IPS-15b (cell line): ENCODE data around the gene INTS11.

Experiments
- H3K27me3 ChIP-seq: one replicate; pipeline ENCODE4 v1.6.1; 2013; ENCODE audit warnings: low read length; ENCODE audit not compliant: control insufficient read depth, insufficient read depth
- H3K36me3 ChIP-seq: one replicate; pipeline ENCODE4 v1.6.1; 2013; ENCODE audit warnings: low read length; ENCODE audit not compliant: control insufficient read depth, insufficient read depth
- H3K4me1 ChIP-seq: one replicate; pipeline ENCODE4 v1.6.1; 2013; ENCODE audit warnings: mild to moderate bottlenecking, low read length; ENCODE audit not compliant: control insufficient read depth, insufficient read depth
- H3K4me3 ChIP-seq: one replicate; pipeline ENCODE4 v1.5.1; 2013; ENCODE audit warnings: low read depth, low read length
- H3K9ac ChIP-seq: one replicate; pipeline ENCODE4 v1.6.1; 2013; ENCODE audit warnings: low read depth, mild to moderate bottlenecking, low read length
- H3K9me3 ChIP-seq: one replicate; pipeline ENCODE4 v1.6.1; 2013; ENCODE audit warnings: mild to moderate bottlenecking, low read length; ENCODE audit not compliant: control insufficient read depth, insufficient read depth

INTS11 gene

GRCh38 chr1:1337793-1338147 is 13.3 kb upstream of the INTS11 start:
- Histone ChIP-seq H3K4me3 (no peak overlapping the region), H3K9me3 (no peaks in the 10 kb centered on the region), H3K9ac (no peak overlapping the region), H3K4me1 (no peaks in the 10 kb centered on the region), H3K36me3 (peaks cover 36% of the 10 kb centered on the region), H3K27me3 (no peaks in the 10 kb centered on the region)

GRCh38 chr1:1336931-1337792 is 12.7 kb upstream of the INTS11 start:
- peaks cover 36% of the 10 kb centered on the region for H3K36me3 ChIP-seq
- no peaks in the 10 kb centered on the region for H3K9me3 ChIP-seq
- H3K9ac ChIP-seq = no peak overlapping the region
- no peaks in the 10 kb centered on the region for H3K4me1 ChIP-seq
- H3K4me3 ChIP-seq = no peak overlapping the region
- H3K27me3 ChIP-seq = no peaks in the 10 kb centered on the region

GRCh38 chr1:1336446-1336845 is 12.0 kb upstream of the INTS11 start:
- H3K9ac ChIP-seq = no peak overlapping the region
- H3K27me3 ChIP-seq = no peaks in the 10 kb centered on the region
- peaks cover 34% of the 10 kb centered on the region for H3K36me3 ChIP-seq
- H3K9me3 ChIP-seq = no peaks in the 10 kb centered on the region
- H3K4me1 ChIP-seq = no peaks in the 10 kb centered on the region
- H3K4me3 ChIP-seq = no peak overlapping the region

GRCh38 chr1:1335792-1336248 is 11.4 kb upstream of the INTS11 start:
- H3K9ac ChIP-seq = no peak overlapping the region
- H3K9me3 ChIP-seq = no peaks in the 10 kb centered on the region
- H3K36me3 ChIP-seq = peaks cover 28% of the 10 kb centered on the region
- no peaks in the 10 kb centered on the region for H3K4me1 ChIP-seq
- H3K27me3 ChIP-seq = no peaks in the 10 kb centered on the region
- no peak overlapping the region for H3K4me3 ChIP-seq

GRCh38 chr1:1335283-1335682 is 10.8 kb upstream of the INTS11 start:
- H3K4me1 ChIP-seq = no peaks in the 10 kb centered on the region
- H3K36me3 ChIP-seq = peaks cover 24% of the 10 kb centered on the region

GRCh38 chr1:1334835-1335234 is 10.4 kb upstream of the INTS11 start:
- no peak overlapping the region for H3K4me3 ChIP-seq
- H3K9me3 ChIP-seq = no peaks in the 10 kb centered on the region
- no peaks in the 10 kb centered on the region for H3K27me3 ChIP-seq
- H3K4me1 ChIP-seq = no peaks in the 10 kb centered on the region
- no peak overlapping the region for H3K9ac ChIP-seq
- H3K36me3 ChIP-seq = peaks cover 24% of the 10 kb centered on the region

More at GRCh38 chr1:1335283-1335682, 10.8 kb upstream of the INTS11 start:
- no peaks in the 10 kb centered on the region for H3K9me3 ChIP-seq
- H3K27me3 ChIP-seq = no peaks in the 10 kb centered on the region
- H3K9ac ChIP-seq = no peak overlapping the region
- H3K4me3 ChIP-seq = no peak overlapping the region

GRCh38 chr1:1333551-1334241 is 9.2 kb upstream of the INTS11 start:
- H3K4me3 ChIP-seq = no peak overlapping the region
- H3K36me3 ChIP-seq = peaks cover 19% of the 10 kb centered on the region
- H3K4me1 ChIP-seq = no peaks in the 10 kb centered on the region
- H3K9ac ChIP-seq = no peak overlapping the region
- H3K9me3 ChIP-seq = no peaks in the 10 kb centered on the region
- no peaks in the 10 kb centered on the region for H3K27me3 ChIP-seq

GRCh38 chr1:1332774-1333480 is 8.5 kb upstream of the INTS11 start:
- H3K27me3 ChIP-seq = no peaks in the 10 kb centered on the region
- H3K4me1 ChIP-seq = no peaks in the 10 kb centered on the region
- peaks cover 13% of the 10 kb centered on the region for H3K36me3 ChIP-seq
- H3K9me3 ChIP-seq = no peaks in the 10 kb centered on the region
- H3K4me3 ChIP-seq = no peak overlapping the region
- H3K9ac ChIP-seq = no peak overlapping the region

- Histone ChIP-seq H3K9me3 (no peaks in the 10 kb centered on the region), H3K9ac (no peak overlapping the region), H3K4me3 (no peak overlapping the region)
Measured at GRCh38 chr1:1332031-1332755, 7.7 kb upstream of the INTS11 start.

GRCh38 chr1:1331068-1331965 is 6.9 kb upstream of the INTS11 start, which contains the start of gene TAS1R3:
TAS1R3 (plus strand) TSS chr1:1331280; CDS start chr1:1331346, 66 bp downstream.
- Histone ChIP-seq H3K9ac (no peak within 1 kb of the TSS), H3K36me3 (peaks cover 7% of the 10 kb centered on the region), H3K9me3 (no peaks in the 10 kb centered on the region), H3K27me3 (no peaks in the 10 kb centered on the region), H3K4me3 (no peak within 1 kb of the TSS), H3K4me1 (no peaks in the 10 kb centered on the region)

More at GRCh38 chr1:1332031-1332755, 7.7 kb upstream of the INTS11 start:
- H3K27me3 ChIP-seq = no peaks in the 10 kb centered on the region
- no peaks in the 10 kb centered on the region for H3K4me1 ChIP-seq
- peaks cover 9% of the 10 kb centered on the region for H3K36me3 ChIP-seq
